B cell (primary cell): ENCODE measurements around the gene VTCN1. TPM values are rescaled to one million over a fixed set of nuclear protein-coding genes. Genes with fewer than 3 reads are reported as not detected.

ENCODE experiments used
- ATAC-seq: fragments of 200-7000 bp; cut with Tn5 transposase; one replicate; pipeline ENCODE4 v1.10.0; 2021; ENCODE audit warnings: low read depth, mild to moderate bottlenecking, moderate number of reproducible peaks, moderate library complexity
- CTCF ChIA-PET: fragments of 350-600 bp; sonication (Branson Sonifier 250); formaldehyde crosslinking; loops from one replicate; lab custom pipeline; 2021; ENCODE audit warnings: antibody characterized with exemption, inconsistent platforms; lab: Charles Lee
- POLR2A ChIA-PET: fragments of 350-600 bp; sonication (Branson Sonifier 250); formaldehyde crosslinking; loops from one replicate; lab custom pipeline; 2021; ENCODE audit warnings: antibody characterized with exemption; lab: Charles Lee
- DNase-seq: peaks from one replicate; pipeline ENCODE4 v3.0.0; 2013
- H2AFZ ChIP-seq: 2 replicates; pipeline ENCODE4 v1.6.1; 2012; ENCODE audit warnings: mild to moderate bottlenecking, low read depth, low read length; ENCODE audit not compliant: insufficient read depth, poor library complexity, severe bottlenecking
- H3K27ac ChIP-seq, 2 donors: 1 replicate in 1 of 2; 2 replicates in 1 of 2; pipeline ENCODE4 v1.5.1; 2012 to 2013; ENCODE audit warnings: low read length in 2 of 2, mild to moderate bottlenecking in 2 of 2, moderate library complexity in 1 of 2
- H3K27me3 ChIP-seq, 4 experiments: fragments of 200-600 bp in 1 of 4; sonication (generic) in 1 of 4; replicated peaks in 1 of 4; 1 replicate in 2 of 4; 2 replicates in 2 of 4; pipeline versions ENCODE4 v1.6.1 to v1.7.0; 2013 to 2016; ENCODE audit warnings: low read length in 3 of 4, mild to moderate bottlenecking in 2 of 4, mixed read lengths in 1 of 4, moderate library complexity in 1 of 4; ENCODE audit not compliant: insufficient read depth in 4 of 4, control insufficient read depth in 3 of 4; ENCODE audit errors: control extremely low read depth in 1 of 4
- H3K36me3 ChIP-seq, 2 experiments: replicated peaks in 1 of 2; 1 replicate in 1 of 2; 2 replicates in 1 of 2; pipeline versions ENCODE4 v1.6.1 to v1.7.1; 2013; ENCODE audit warnings: low read length in 1 of 2; ENCODE audit not compliant: insufficient read depth in 2 of 2, control insufficient read depth in 1 of 2; ENCODE audit errors: control extremely low read depth in 1 of 2, extremely low read depth in 1 of 2
- H3K4me1 ChIP-seq, 2 donors: fragments of 200-600 bp in 1 of 2; sonication (generic) in 1 of 2; 1 replicate in 1 of 2; 2 replicates in 1 of 2; pipeline versions ENCODE4 v1.5.1 to v1.6.1; 2013 to 2017; ENCODE audit warnings: low read length in 2 of 2; ENCODE audit not compliant: control insufficient read depth in 2 of 2, insufficient read depth in 2 of 2
- H3K4me2 ChIP-seq: replicated peaks from 2 replicates; pipeline ENCODE3; 2012; ENCODE audit warnings: mild to moderate bottlenecking, low read depth, low read length; ENCODE audit not compliant: poor library complexity, severe bottlenecking
- H3K4me3 ChIP-seq, 5 experiments: fragments of 200-600 bp in 1 of 5; sonication (generic) in 1 of 5; 1 replicate in 3 of 5; 2 replicates in 2 of 5; pipeline versions ENCODE4 v1.5.1 to v1.7.0; 2011 to 2016; ENCODE audit warnings: low read length in 4 of 5, mild to moderate bottlenecking in 4 of 5, low read depth in 2 of 5, control low read depth in 1 of 5, moderate library complexity in 1 of 5; ENCODE audit not compliant: insufficient read depth in 1 of 5; ENCODE audit errors: control extremely low read depth in 1 of 5, extremely low read depth in 1 of 5
- H3K79me2 ChIP-seq: fragments of 200-600 bp; sonication (generic); one replicate; pipeline ENCODE4 v1.6.0; 2016; ENCODE audit warnings: low read length; ENCODE audit not compliant: control insufficient read depth, insufficient read depth
- H3K9ac ChIP-seq: fragments of 200-600 bp; sonication (generic); 2 replicates; pipeline ENCODE4 v1.6.1; 2017; ENCODE audit warnings: mild to moderate bottlenecking, low read length, moderate library complexity
- H3K9me3 ChIP-seq, 3 donors: one replicate each; pipeline versions ENCODE4 v1.6.1 to v1.7.1; 2013; ENCODE audit warnings: low read length in 2 of 3; ENCODE audit not compliant: control insufficient read depth in 2 of 3, insufficient read depth in 1 of 3; ENCODE audit errors: control extremely low read depth in 1 of 3
- H4K20me1 ChIP-seq: 2 replicates; pipeline ENCODE4 v1.6.0; 2012; ENCODE audit warnings: mild to moderate bottlenecking, low read length; ENCODE audit not compliant: insufficient read depth, control insufficient read depth, poor library complexity, severe bottlenecking
- H3K27ac Mint-ChIP-seq: one replicate; pipeline ENCODE4 v1.8.0; 2021; ENCODE audit warnings: mixed read lengths
- H3K27me3 Mint-ChIP-seq: one replicate; pipeline ENCODE4 v1.8.0; 2021; ENCODE audit warnings: mixed read lengths
- H3K4me1 Mint-ChIP-seq: one replicate; pipeline ENCODE4 v1.8.0; 2021; ENCODE audit warnings: mixed read lengths
- H3K4me3 Mint-ChIP-seq: one replicate; pipeline ENCODE4 v1.8.0; 2021; ENCODE audit warnings: mixed read lengths
- H3K9me3 Mint-ChIP-seq: one replicate; pipeline ENCODE4 v1.8.0; 2022; ENCODE audit warnings: mixed read lengths; ENCODE audit not compliant: insufficient read depth
- CTCF ChIP-seq: fragments of 200-600 bp; IDR thresholded peaks from one replicate; pipeline ENCODE4 v1.8.0; 2022; ENCODE audit warnings: antibody characterized with exemption, mild to moderate bottlenecking
- EZH2 ChIP-seq: IDR thresholded peaks from 2 replicates; pipeline ENCODE4 v1.6.1; 2012; ENCODE audit warnings: borderline replicate concordance, low read depth, mild to moderate bottlenecking, moderate library complexity, low read length; ENCODE audit not compliant: insufficient read depth, poor library complexity, severe bottlenecking
- WGBS: methylation state at CpG from one replicate; pipeline ENCODE4 v1.1.5; 2013; ENCODE audit warnings: missing lambda C conversion rate; ENCODE audit not compliant: insufficient coverage; 5-methylcytosine and 5-hydroxymethylcytosine counted together
- intact Hi-C: fragments of 100-400 bp; cut with micrococcal nuclease; formaldehyde crosslinking; loops from one replicate; pipeline ENCODE4 v1.10.0; 2022
- polyA plus RNA-seq: library from polyadenylated mRNA; depleted of rRNA; stranded (reverse); fragments of >200 nt; gene quantifications from 2 replicates; pipeline ENCODE4 v1.2.3, GENCODE V29; 2012
- total RNA-seq, 2 donors: library from RNA; stranded (reverse); fragments of 120-200 nt in 1 of 2; gene quantifications; 1 replicate in 1 of 2; 2 replicates in 1 of 2; pipeline versions ENCODE4 v1.2.3 to v1.2.4, GENCODE V29; 2013 to 2022

Gene VTCN1
- total and polyA plus RNA-seq, 2 donors (not counting 1 experiment from before 2014, with no cell fraction given): not detected

- POLR2A ChIA-PET: no interaction called here
Observed at GRCh38 chr1:117101334-117101733, 109.4 kb downstream of the VTCN1 start.

More at GRCh38 chr1:117101334-117101733, 109.4 kb downstream of the VTCN1 start:
- no peaks in the 10 kb centered on the region for H3K27me3 Mint-ChIP-seq
- H3K27ac ChIP-seq: no peak overlapping the region
- H3K36me3 ChIP-seq: peaks cover 0 to 43% of the 10 kb centered on the region in 2 experiments
- no peaks in the 10 kb centered on the region for H3K79me2 ChIP-seq
- H3K4me1 ChIP-seq: no peaks in the 10 kb centered on the region
- H2AFZ ChIP-seq: no peak overlapping the region
- H3K27me3 ChIP-seq: no peaks in the 10 kb centered on the region
- no peak for DNase-seq
- CTCF ChIA-PET: interaction anchor here (2.5 kb wide), 1 partner anchor 27 kb away, joined by 7 read pairs; no protein-coding TSS in a partner anchor
- H3K9me3 Mint-ChIP-seq: no peaks in the 10 kb centered on the region
- H4K20me1 ChIP-seq: no peaks in the 10 kb centered on the region
- whole genome bisulfite sequencing: no CpG with 5 or more reads among the region's 1 CpG
- H3K9ac ChIP-seq: no peak overlapping the region
- H3K27ac Mint-ChIP-seq: no peak overlapping the region
- H3K4me3 Mint-ChIP-seq: no peak overlapping the region
- no peak overlapping the region for H3K4me2 ChIP-seq
- no peaks in the 10 kb centered on the region for H3K4me1 Mint-ChIP-seq
- no peak overlapping the region for H3K4me3 ChIP-seq
- intact Hi-C loops: no loop called here
- ATAC-seq: no peak
- TF ChIP-seq EZH2: no peak
- TF ChIP-seq CTCF: no peak
- H3K9me3 ChIP-seq: no peaks in the 10 kb centered on the region
